GM19468 (cell line): ENCODE results near the gene PPP5C.
"Not testable (repeated sequence)": the region's sequence is repeated elsewhere in the genome, so short reads cannot be mapped to it uniquely, and the experiment has no call there.

Experiments
- ATAC-seq: cut with Tn5 transposase; IDR thresholded peaks from one replicate; pipeline ENCODE4 v1.9.1; 2021; ENCODE audit warnings: mild to moderate bottlenecking, moderate library complexity, moderate number of reproducible peaks; ENCODE audit not compliant: unreplicated experiment; ENCODE audit errors: extremely low read depth

PPP5C gene

DNA sequence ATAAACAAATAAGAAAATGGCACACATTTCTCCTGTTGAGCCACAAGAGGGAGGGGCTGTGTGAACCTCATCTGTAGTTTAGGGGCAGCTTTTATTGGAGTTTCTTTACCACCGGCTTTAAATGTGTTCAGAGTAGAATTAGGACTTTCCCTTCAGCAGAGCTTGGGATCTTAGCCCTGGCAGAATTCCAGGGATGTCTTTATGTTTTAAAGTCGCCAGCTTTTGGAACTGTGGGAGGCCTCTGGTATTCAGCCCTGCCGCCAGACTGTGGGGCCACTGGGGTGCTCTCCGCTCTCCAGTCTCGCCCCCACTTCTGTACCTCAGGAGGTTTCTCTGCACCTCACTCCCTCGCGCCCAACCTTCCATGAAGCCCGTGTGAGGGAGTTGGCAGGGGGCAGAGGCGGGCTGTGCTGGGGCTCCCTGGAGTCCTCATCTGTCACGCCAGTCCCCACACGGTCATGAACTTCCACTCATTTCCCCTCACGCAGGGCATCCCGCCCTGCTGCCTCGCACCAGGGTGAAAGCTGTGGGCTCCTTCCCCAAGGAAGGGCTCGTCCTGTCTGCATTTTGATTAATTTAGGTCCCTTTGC lies 35.0 kb downstream of the PPP5C start:
- no peak for ATAC-seq

DNA sequence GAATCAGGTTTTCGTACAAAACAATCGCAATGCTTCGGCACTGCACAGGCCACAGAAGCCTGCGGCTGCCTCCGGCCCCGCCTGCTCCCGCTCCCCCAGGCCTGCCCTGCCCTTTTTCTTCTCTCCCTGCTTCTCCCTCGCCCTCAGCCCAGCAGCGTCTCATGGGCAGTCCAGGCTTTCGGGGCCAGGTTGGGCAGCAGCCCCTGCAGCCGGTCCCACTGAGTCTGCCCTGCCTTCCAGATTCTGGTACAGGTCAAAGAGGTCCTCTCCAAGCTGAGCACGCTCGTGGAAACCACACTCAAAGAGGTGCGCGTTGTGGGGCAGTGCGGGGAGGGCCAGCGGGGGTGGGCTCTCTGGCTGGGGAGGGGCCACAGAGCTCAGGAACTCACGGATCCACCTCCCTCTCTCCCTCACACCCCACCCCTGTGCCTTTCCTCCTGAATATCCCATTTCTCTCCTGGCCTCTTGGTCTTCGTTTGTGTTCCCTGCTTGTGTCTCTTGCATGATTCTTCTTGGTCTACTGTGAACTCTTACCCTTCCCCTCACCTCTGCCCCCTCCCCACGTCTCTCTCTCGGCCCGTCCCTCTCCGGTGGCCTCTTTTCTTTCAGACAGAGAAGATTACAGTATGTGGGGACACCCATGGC lies 36.4 kb downstream of the PPP5C start:
- ATAC-seq: no peak

DNA sequence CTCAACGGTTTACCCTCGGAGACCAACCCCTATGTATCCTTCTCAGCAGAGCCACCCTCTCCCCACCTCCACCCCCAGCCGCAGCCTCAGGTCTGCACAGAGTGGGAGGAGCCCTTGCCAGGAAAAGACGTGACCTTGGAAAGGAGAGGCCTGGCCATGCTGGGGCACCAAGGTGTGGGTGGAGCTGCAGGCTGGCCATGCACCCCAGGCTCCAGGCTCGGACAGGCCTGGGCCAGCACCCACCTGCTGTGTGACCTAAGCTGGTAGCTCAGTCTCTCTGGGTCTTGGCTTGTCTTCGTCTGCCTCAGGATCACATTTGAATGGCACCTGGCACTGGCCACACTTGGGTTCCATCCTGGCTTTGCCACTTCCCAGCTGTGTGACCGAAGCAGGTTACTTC lies 37.0 kb downstream of the PPP5C start:
- no peak for ATAC-seq

GRCh38 chr19:46384396-46384795 lies 37.5 kb downstream of the PPP5C start:
- ATAC-seq: no peak

DNA sequence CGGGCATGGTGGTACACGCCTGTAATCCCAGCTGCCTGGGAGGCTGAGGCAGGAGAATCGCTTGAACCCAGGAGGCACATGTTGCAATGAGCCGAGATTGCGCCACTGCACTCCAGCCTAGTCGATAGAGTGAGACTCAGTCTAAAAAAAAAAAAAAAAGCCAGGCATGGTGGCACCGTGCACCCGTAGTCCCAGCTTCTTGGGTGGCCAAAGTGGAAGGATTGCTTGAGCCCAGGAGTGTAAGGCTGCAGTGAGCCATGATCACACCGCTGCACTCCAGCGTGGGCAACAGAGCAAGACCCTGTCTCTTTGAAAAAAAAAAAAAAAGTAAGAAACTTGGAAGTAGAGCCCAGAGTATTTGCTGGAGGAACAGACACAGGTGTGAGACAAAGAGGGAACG lies 38.7 kb downstream of the PPP5C start:
- no peak for ATAC-seq

DNA sequence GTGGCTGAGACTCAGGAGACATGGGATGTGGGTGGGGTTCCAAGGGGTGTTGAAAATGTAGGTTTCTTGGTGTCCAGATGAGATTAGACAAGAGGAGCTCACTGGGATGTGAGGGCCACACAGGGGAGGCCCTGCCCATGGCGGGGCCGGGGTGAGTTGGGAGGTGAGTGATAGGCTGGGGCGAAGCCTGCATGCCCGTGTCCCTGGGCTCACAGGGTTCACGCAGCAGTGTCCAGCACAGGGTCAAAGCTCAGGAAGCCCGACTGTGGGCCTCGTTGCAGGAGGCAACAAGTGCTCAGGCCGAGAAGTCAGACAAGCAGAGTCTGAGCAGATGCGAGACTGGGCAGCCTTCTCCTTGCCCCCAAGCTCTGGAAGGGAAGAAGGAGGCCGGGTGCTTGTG lies 39.3 kb downstream of the PPP5C start:
- no peak for ATAC-seq

DNA sequence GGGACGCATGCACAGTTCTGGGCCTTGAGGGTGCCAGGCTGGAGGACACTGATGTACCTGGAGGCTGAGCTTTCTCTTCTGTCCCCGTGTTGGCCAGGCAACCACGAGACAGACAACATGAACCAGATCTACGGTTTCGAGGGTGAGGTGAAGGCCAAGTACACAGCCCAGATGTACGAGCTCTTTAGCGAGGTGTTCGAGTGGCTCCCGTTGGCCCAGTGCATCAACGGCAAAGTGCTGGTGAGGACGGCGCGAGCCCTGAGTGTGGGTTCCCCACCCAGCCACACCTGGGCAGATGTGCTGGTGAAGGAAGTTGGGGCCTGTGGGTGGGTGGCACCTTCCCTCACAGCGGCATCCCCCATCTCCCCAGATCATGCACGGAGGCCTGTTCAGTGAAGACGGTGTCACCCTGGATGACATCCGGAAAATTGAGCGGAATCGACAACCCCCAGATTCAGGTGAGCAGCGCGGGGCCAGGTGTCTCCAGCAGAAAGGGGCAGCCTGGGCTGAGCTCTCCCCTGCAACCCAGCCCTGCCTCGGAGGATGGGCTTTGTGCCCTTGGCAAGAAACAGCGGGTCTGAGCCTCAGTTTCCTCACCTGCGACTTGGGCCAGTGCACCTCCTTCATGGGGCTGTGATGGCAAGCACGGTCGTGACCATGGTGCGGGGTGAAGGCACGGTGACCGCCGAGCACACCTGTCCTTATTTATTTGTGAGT lies 40.3 kb downstream of the PPP5C start:
- no peak for ATAC-seq

DNA sequence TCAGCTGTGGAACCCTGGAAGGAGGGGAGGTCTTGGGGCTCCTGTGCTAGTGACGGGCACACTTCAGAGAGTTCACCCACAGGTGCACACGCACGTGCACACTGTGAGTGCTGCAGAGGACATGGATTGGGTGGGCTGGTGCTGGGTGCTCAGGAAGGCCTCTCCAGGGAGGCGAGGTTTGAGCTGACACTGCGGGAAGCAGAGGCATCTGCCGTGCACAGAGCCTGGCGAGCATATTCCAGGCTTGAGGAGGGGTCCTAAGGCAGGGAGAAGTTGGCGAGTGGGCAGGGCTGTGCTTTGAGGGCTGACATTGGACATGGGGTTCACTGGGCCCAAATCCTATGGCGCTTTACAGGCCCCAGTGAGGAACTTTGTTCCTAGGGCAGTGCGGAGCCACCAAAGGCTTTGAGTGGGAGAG lies 40.8 kb downstream of the PPP5C start:
- no peak for ATAC-seq

- ATAC-seq: no peak
Measured at GRCh38 chr19:46388311-46389095, 41.6 kb downstream of the PPP5C start.

GRCh38 chr19:46390121-46390858 lies 43.4 kb downstream of the PPP5C start:
- no peak for ATAC-seq

- no peak for ATAC-seq
Measured at GRCh38 chr19:46390866-46391265, 44.0 kb downstream of the PPP5C start.

GRCh38 chr19:46391296-46392251 lies 44.7 kb downstream of the PPP5C start:
- ATAC-seq: no peak

DNA sequence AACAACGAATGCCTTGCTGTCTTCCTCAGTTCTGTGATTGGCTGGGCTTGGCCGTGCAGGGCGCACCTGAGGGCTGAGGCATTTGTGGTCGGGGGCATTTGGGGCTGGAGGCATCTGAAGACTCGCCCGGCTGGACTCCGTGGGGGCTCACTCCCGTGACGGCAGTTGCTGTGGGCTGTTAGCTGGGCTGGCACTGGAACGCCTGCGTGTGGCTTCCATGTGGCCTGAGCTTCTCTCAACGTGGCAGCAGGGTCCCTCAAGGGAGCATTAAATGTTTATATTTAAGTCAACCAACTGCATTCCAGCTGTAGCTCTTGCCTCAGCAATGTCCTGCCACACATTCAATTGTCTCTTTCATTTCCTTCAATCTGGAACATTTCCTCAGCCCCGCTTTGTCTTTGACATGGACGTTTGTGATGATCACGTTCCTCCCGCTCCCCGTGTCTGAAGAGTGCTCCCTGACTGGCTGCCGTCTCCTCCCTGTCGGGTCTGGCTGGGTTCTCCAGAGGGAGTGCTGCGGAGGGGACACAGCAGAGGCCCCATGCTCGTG lies 45.4 kb downstream of the PPP5C start:
- no peak for ATAC-seq

DNA sequence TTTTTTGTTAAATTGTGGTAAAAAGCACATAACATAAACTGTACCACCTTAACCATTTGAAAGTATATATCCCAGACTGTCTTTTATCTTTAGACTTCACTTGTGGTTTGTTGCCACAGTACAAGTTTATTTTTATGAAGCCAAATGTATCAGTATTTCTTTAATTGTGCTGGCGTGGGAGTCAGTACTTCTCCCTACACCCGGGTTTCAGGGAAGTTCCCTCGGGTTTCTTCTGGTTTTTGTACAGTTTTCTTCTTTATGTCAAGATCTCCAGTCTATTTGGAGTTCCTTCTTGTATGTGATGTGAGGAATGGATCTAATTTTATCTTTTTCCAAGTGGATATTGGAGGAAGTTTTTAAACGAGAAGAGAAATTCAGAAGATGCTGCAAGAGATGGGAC lies 46.0 kb downstream of the PPP5C start:
- no peak for ATAC-seq

DNA sequence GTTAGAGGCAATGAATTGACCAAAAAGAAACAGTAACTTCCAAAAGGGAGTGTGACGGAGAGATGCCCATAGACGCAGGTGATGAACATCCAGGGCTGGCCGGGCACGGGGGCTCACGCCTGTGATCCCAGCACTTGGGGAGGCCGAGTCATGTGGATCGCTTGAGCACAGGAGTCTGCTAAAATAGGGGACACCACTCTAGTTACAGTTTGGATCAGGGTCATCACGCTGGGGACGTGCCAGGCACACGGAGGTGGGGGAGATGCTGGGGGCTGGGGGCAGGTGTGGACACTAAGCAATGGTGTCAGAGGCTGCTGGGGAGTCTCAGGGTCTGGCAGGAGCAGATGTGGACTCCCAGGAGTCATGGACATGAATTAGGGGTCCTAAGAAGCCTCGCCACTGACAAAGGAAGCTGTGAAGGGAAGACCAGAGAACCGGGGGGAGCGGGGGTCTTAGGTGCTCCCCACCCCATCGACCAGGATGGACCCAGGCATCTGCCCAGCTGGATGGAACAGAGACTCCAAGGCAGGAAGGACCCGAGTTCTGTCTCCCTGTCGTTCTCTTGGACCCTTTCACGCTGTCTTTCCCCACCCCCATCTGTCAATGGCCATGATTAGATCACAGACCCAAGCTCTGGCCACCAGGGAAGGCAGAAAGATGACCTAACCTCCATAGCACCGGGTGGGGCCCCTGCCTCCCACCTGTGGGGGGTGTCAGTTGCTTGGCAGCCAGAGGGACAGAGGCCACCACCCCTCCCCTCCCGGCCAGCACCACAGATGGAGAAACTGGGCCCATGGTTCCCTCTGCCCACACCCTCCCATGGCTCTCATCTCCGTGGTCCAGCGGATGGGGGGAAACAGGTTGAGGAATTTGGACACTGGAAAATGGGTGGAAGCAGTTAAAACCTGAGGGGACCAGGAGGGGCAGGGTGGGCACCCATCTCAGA lies 46.8 kb downstream of the PPP5C start:
- ATAC-seq: no peak

DNA sequence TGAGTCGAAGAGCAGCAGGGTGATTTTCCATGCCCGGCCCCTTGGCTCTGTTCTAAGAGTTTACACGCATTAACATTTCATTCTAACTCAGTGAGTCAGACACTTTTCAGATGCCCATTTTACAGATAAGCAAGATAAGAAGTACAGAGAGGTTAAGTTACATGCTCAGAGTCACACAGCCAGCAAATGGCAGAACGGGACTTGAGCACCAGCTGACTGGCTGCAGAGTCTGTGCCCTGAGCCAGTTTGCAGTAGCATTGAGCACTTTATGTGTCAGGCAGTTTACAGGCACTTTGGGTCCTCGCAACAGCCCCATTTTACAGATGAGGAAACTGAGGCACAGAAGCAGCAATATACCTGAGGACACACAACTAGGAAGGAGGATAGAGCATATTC lies 47.5 kb downstream of the PPP5C start:
- ATAC-seq: no peak

- not testable (repeated sequence) for ATAC-seq
Measured at GRCh38 chr19:46397801-46398479, 51.1 kb downstream of the PPP5C start.
